ENCODE measurements around the gene NAALADL2.
"Not testable (repeated sequence)": the region's sequence is repeated elsewhere in the genome, so short reads cannot be mapped to it uniquely, and the experiment has no call there.

NAALADL2 gene

DNA sequence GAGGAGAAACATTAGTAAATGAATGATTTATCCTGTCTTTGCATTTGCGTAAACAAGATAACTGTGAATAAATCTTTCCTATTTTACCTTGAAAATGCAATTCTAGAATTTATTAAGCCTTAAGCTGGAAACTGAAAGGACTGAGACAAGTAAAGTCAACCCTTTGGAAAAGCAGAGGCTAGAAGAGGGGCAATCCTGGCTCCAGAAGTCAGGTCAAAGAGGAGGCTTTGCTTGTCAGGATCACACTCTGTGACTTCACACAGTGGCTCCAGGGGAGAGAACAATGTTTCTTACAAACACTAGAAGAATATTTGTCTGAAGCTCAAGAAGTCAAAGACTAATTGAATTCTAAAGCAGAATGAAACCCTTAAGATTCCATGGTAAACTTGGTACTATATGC is 530.4 kb downstream of the NAALADL2 start:
- no peak for DNase-seq

DNA sequence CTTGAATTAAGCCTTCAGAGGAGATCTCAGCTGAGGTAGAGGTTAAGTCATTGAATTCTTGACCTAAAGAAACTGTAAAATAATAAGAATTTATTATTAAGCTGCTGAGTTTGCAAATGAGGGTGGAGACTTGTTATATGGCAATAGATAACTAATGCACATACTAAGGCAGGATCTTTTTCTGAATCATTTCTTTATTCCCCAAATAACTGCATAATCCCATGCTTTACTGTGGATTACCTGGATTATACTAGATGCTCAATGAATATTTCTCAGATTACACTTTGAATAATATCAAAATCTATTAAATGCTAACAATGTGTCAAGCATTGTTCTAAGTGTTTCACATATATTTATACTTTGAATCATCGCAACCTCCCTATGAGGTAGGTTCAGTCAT is 532.5 kb downstream of the NAALADL2 start:
- DNase-seq, result no peak

DNA sequence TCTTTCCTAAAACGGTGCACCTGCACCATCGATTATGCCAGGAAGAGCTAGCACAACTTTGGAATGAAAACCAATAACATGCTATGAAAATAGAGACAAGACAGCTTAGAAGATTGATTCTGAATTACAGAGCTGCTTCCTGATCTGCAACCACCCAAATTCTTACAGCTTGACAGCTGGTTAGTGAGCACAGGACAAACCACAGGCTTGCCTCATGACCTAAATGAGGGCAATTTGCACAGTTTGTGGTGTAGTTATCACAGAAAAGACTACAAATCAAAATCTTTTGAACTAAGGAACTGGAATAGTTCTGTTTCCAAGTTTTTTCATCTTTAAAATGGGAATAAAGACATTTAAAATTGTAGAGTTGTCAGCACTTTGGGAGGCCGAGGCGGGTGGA is 533.5 kb downstream of the NAALADL2 start:
- DNase-seq, result no peak

DNA sequence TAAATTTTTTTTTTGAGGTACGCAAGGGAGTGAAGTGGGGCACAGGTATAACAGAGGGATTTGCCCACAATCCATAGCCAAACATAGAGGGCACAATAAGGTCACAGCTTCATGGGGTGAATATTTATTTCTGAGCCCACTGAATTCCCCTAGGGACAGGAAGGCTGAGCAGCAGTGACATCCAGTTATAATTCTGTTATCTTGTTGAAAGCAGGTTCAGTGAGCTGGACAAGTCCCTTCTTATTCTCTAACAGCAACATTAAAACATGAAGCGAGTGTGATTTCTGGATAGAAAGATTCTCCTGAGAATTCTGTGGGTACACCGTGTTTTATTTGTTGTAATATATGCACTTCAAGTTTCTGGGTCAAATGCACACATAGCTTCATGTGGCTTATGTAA is 538.2 kb downstream of the NAALADL2 start:
- DNase-seq, result no peak

DNA sequence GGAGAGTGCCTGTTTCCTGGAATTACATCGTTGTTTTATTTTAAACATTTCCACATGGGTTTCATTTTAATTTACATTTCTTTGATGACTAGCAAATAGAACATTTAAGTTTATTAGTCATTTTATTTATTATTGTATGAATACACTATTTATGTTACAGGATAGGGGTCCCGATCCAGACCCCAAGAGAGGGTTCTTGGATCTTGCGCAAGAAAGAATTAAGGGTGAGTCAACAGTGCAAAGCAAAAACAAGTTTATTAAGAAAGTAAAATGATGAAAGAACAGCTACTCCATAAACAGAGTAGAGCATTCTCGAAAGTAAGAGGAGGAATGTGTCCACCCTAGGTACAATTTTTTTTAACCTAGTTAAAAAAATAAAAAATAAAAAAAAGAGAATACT is 539.5 kb downstream of the NAALADL2 start:
- no peak for DNase-seq

DNA sequence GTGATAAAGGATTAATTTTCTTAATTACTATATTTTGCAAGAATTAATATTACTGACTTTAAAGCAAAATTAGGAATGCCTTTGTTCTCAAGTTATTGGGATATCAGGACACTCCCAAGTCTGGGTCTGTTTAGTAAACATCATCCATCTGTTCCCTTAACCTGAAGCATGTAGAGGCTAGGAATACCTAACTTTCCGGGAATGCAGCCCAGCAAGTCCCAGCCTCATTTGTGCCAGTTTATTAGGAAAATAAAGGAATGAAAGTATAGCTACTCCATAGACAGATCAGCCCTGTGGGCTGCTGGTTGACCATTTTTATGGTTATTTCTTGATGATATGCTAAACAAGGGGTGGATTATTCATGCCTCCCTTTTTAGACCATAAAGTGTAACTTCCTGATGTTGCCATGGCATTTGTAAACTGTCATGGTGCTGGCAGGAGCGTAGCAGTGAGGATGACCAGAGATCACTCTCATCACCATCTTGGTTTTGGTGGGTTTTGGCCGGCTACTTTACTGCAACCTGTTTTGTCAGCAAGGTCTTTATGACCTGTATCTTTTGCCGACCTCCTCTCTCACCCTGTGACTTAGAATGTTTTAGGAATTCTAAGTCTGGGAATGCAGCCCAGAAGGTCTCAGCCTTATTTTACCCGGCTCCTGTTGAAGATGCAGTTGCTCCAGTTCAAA is 540.2 kb downstream of the NAALADL2 start:
- DNase-seq, result no peak

DNA sequence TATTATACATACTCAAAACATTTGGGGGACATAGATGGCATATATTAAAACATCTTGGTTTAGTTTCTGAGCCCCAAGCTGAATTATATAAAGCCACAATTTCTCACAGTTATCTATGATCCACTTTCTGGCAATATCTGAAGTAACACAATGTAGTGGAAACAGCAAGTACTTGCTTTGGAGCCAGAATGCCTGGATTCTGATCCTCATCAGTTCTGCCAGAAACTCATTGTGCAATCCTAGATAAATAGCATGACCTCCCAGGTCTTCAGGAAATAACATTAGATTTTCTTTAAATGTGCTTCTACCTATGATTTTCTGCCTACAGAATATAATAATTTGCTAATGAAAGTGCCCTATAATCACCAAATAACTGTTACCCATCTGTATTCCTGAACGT is 544.9 kb downstream of the NAALADL2 start:
- DNase-seq, result no peak

DNA sequence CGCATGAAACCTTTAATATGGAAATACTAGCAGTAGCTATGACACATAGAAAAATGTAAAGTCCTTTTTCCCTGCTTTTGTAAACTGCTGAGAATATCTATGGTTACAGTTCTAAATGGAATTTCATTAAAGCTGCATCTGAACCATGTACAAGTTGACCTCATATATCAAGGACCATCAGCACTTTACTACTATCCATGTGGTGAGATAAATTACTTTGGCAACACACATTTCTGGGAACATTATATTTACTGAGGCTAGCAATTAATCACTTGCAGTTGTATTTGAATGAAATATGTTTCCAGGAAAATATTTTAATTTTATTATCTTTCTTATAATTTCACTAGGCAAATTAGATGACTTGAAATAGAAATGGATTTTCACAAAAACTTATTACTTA is 545.5 kb downstream of the NAALADL2 start:
- no peak for DNase-seq

DNA sequence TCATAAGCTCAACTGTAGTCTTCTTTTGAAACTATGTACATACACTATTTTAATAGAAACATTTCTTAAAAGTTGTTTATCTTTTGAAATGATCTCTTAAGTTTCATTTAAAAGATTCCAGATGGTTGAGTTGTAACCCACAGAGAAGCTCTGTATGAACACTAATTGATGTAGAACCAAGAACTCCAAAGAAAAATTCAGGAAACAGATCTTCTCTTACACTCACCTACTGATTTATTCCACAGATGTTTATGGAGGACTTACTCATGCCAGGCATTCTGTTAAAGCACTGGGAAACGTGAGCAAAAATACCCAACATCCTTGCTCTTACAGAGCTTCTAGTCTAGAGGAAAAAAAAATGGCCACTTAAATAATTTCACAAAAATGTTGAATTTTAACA is 551.1 kb downstream of the NAALADL2 start:
- DNase-seq, result no peak

DNA sequence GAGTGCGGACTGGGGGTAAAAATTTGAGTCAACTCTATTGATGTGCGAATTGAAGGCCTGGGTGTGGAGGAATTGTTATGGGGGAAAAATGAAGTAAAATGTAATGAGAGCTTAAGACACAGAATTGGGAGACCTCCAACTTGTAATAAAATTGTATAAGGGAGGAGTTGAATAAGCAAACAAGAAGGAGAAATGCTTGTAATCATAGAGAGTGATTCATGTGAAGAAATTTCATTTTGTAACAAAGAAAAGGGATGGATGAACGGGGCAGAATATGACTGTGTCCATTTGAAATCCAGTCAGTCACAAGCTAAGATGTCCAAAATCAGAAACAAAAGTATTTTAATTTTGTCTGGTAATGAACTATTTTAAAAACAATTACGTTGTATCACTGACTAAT is 552.3 kb downstream of the NAALADL2 start:
- no peak for DNase-seq

DNA sequence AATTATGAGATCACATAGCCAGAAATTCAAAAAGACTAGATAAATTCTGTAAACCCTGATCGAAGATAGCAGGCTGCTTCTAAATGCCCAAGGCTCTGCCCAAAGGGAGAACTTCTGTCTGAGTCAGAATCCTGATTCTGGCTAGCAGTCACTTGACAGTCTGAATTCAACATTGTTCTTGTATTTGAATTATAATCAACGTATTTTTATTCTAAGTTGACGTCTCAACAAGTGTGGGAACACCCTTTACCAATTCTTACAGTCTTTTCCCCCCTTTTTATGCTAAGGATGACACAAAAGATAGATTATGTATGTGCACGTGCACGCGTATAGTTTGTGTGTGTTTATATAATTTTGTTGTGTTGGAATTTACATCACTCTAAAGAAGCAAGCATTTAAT is 552.8 kb downstream of the NAALADL2 start:
- DNase-seq, result no peak

DNA sequence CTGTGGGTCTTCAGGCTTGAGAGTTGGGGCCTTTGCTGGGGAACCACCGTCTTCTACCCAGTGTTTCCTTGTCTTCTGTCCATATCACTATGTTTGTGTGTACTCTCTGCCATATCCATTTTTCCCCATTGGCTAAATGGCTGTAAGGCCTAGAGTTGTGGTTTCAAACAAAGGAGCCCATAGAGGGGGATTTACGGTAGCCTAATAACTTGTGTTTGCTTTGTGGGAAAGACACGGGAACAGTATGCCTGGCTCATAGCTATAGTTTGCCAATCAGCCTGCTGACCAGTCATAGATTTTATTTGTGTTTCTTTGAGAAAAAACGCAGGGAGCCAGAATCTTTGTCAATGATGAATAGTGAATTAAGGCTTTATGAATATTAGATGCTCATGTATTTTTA is 554.8 kb downstream of the NAALADL2 start:
- no peak for DNase-seq

DNA sequence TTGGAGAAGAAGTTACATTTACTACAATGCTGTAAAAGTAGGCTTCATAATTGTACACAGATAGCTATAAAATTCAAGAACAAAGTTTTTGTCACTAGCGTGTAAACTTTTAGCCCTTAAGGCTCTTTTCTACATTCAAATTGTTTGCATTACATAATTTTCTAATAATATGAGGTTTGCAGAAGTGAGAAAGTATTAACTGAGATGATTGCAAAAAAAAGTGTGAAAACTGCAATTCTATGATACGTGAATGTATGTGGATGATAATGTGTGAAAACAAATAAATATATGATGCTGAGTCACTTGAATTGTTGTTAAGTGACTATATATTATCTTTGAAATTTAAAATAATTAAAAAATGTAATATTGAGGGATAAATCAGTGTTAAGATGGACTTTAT is 557.5 kb downstream of the NAALADL2 start:
- DNase-seq, result no peak

DNA sequence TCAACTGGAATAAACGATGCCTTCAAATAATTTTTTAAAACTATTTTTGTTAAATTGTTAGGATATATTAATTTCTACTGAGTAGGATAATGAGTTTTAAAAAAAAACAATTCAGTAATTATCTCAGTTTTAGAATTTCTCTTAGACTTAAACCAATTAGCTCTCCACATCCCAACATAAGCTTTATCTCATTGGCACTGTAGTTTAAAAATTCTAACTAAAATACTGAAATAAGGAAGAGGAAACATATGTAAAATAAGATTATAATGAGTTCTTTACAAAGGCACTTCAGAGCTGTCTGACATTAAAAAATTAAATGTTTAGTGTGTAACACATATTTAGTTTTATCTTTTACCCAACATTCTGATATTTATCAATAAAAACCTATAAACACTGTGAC is 558.3 kb downstream of the NAALADL2 start:
- no peak for DNase-seq

DNA sequence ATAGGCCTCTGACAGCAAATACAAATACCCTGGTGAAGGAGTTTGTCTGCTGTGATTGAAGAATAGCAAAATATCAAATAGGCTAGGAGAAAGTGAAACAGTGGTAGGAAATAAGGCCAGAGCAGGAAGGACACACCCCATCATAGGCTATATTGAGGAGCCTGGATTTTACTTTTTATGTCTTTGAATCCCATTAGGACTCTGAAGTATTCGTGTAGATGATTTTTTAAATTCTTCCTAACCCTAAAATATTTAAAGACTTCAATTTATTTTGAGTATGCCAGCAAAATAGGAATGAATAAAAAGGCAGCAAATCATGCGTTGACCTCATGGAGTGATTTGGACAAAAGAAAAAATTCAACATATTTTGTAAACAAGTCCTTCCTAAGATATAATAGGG is 562.8 kb downstream of the NAALADL2 start:
- no peak for DNase-seq

DNA sequence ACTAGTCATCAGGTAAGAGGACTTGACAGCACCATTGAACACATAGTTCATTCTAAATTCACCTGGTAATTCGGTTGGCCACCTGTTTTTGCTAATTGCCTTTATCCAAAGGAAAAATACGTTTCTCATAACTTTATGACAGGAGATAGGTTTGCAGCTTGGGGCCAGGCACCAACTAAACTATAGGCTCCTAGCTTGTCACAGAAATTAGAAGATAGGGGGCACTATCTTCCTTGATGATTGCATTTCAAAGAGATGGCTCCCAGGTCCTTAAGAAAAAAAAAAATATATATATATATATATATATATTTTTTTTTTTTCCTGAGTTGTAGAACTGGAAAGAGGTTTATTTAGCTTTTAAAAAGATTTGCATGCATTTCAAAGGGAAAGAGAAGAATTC is 563.6 kb downstream of the NAALADL2 start:
- DNase-seq, result no peak

DNA sequence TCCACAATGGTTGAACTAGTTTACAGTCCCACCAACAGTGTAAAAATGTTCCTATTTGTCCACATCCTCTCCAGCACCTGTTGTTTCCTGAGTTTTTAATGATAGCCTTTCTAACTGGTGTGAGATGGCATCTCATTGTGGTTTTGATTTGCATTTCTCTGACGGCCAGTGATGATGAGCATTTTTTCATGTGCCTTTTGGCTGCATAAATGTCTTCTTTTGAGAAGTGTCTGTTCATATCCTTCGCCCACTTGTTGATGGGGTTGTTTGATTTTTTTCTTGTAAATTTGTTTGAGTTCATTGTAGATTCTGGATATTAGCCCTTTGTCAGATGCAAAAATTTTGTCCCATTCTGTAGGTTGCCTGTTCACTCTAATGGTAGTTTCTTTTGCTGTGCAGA is 564.7 kb downstream of the NAALADL2 start:
- not testable (repeated sequence) for DNase-seq

DNA sequence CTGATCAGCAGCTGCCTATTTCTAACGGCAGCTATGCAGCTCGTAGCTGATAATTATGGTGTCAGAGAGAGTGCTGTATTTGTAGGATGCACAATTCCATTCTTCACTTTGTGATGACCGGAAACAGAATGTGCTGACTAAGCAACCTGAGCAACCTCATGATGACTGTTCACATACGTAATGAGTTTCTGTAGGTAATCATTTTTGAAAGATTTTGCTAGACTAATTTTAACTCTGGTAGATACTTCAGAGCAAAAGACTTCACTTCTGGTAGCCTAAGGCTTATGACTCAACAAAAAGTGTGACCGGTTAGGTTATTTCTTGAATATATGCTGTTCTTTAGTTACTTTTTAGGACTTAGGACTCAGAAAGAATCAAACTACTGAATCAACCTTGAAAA is 567.7 kb downstream of the NAALADL2 start:
- DNase-seq, result no peak

DNA sequence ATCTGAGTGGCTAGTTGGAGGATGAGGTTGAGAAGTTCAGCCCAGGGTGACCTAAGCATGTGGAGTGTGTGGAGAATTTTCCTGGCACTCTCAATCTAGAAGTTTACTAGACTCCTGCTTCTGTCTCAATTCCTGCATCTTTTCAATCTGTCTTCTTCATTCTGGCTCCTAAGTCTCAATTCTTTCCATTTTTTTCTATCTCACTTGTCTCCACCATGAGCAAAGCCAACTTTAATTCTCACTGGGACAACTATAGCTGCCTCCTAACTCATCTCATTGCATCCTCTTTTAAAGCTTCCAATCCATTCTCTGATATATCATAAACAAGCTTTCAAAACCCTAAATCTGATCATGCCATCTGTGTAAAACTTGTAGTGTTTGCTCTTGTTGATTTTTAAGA is 569.3 kb downstream of the NAALADL2 start:
- DNase-seq, result no peak

DNA sequence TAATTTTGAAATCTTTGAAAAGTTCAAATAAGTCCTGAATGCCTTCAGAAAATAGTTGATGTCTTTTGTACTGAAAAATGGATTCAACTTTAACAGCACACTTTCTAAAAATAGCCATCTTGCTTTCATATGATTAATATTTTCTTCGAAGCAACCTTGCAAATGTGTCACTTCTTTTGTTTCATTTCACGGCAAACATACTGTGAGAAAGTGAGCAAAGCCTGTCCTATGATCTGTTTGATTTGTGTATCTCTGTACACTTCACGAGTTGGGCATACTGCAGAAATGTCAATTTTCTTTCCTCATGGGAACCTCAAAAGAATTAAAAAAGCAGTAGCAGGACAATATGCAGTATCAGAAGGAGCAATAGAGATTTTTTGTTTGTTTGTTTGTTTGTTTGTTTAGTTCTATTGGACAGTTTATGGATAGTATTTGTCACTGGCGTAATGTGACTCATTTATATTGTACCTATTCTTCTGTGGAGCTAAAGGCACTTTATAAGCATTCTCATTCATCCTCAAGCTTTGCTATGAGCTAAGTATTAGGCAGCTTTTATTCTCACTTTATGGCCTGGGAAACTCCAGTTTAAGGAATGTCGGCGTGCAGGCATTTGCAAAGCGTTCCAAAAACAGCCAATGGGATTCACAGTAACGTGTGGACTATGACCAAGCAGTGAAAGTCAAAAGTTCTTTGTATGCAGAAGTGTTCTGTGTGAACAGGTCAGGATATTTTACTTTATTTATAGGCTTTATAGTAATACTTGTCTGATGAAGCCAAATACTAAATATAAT is 572.0 kb downstream of the NAALADL2 start:
- DNase-seq, result no peak

DNA sequence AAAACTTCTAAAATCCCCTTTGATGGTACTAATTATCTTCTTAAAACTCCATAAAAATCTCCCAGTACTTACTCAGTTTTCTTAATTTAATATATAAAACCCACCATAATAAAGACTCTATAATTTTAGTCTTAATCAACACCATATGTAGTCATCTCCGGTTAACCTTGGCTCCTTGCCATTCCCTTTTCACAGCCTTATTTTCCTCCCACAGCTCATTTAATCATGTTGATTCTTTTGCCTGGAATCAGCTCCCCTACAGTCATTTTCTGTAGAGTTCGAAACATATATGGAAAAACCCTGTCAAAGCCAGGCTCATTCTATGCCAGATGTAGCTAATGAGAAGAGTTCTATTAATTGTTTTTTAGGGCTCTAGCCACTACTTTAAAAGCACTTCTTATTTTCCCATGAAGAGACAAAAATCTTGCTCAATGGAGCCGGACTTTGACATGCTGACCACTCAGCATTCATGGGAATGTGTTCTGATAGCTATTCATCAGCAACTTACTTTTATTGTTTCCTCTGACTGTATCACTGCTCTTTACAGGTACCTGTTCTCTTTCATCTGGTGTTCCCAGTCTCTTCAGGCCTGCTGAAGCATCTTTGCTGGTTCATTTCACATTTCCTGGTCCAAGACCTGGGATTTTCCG is 573.4 kb downstream of the NAALADL2 start:
- DNase-seq, result no peak

DNA sequence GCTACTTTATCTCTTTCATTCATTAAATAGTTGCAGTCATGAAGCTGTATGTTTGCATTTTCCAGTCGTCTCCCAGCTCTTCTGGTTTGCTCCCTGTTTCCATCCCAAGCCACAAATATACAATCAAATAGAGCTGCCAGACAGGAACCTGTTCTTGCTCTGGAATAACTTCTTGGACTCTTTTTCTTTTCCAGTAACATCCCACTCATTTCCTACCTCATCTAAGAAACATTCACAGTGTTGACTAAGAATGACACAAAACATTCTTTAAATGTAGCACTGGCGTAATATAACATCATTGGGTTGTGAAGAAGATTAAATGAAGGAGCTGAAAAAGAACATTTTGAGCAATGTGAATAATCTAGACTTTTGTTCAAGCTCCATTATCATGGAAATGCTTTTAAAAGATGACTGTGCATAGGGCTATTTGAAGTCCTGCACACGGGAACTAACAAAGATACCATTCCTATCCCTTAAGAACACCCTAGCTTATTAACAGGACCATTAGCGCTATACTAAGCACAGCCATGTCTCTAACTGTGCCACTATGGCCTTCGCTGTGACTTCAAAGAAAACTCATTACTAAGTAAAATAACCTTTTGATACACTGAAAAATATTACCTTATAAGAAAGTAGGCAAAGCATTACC is 574.0 kb downstream of the NAALADL2 start:
- no peak for DNase-seq

DNA sequence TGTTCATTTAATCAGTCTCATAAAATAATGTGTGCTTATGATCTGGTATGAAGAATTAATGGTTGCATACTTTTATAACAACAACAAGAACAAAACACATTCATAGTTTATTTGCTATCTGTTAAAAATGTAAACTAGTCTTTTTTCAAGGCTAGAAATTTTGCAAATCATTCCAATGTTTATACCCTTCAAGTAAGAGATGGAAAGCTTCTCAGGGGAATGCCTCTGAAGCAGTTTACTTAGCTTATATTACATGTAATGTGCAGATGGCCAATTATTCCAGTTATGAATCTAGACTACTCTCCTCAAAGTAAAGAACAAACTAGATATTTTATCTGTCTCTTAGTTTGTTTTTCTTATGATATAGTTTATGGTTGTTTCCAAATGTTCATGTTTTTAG is 575.4 kb downstream of the NAALADL2 start:
- no peak for DNase-seq

DNA sequence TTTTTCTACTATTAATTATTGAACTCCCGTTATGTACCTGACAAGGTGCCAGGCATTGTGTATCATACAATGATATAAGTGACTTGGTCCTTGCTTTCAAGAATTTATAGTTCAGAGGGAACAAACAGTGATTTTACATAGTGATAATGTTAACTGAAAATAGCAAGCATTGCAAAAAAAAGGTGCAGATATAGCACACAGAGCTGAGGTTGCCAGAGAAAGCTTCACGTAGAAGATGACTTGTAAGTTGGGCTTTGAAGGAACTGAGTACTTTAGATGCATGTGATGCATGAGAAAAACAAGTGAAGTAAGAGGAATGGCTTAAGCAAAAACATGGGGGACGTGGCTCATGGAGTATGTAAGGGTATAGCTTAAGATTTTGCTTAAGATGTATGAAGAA is 584.5 kb downstream of the NAALADL2 start:
- DNase-seq, result no peak
